K562 (cell line): ENCODE data around the gene TNNI2. TPM values are rescaled to one million over a fixed set of nuclear protein-coding genes. Genes with fewer than 3 reads are reported as not detected.

Experiments used
- ATAC-seq: fragments of 200-7000 bp; cut with Tn5 transposase; 3 replicates; pipeline ENCODE4 v1.9.1; 2020; ENCODE audit warnings: moderate library complexity
- BruUV-seq: library from RNA; stranded (reverse); fragments of 400-500 nt; replicated peaks from 2 replicates; lab custom pipeline; 2021; lab: Mats Ljungman, UMichigan
- CTCF ChIA-PET: fragments of 300-600 bp; formaldehyde crosslinking; extraction: SDS; loops from one replicate; lab custom pipeline; 2021; ENCODE audit warnings: low intra/inter-chr PET ratio; lab: Yijun Ruan, JAX
- POLR2A ChIA-PET: fragments of 300-600, 350-650 bp; sonication (Branson Sonifier 250); formaldehyde crosslinking; extraction: SDS; loops from one replicate; lab custom pipeline; 2021; ENCODE audit warnings: antibody characterized with exemption, inconsistent platforms; lab: Yijun Ruan, JAX
- DNase-seq, 4 experiments: peaks; one replicate each; pipeline versions ENCODE4 v3.0.0 to v3.0.0-alpha.2; 2011 to 2018; ENCODE audit warnings: low spot score in 3 of 4, mixed read lengths in 3 of 4; ENCODE audit errors: extremely low read depth in 1 of 4
- FAIRE-seq: peaks from 2 replicates; lab custom pipeline; 2011; peaks lifted over from hg19 to GRCh38; lab: Jason Lieb, UNC
- H2AFZ ChIP-seq: 2 replicates; pipeline ENCODE4 v1.6.0; 2011; ENCODE audit warnings: low read depth, low read length, control low read depth, inconsistent platforms
- H3K27ac ChIP-seq: fragments of 200-600 bp; 3 replicates; pipeline ENCODE4 v1.8.0; 2011; ENCODE audit warnings: low read depth, mild to moderate bottlenecking, control low read depth, inconsistent platforms, low read length, moderate library complexity, mixed read lengths; ENCODE audit errors: extremely low read depth
- H3K27me3 ChIP-seq, 2 experiments: fragments of 300-600 bp in 1 of 2; 2 replicates in 1 of 2; 3 replicates in 1 of 2; pipeline versions ENCODE4 v1.6.0 to v1.8.0; 2011; ENCODE audit warnings: inconsistent platforms in 2 of 2, low read length in 2 of 2, mild to moderate bottlenecking in 1 of 2, mixed read lengths in 1 of 2, moderate library complexity in 1 of 2; ENCODE audit not compliant: control insufficient read depth in 2 of 2, insufficient read depth in 2 of 2
- H3K36me3 ChIP-seq: fragments of 300-600 bp; 3 replicates; pipeline ENCODE4 v1.8.0; 2011; ENCODE audit warnings: mild to moderate bottlenecking, low read length, inconsistent platforms; ENCODE audit not compliant: control insufficient read depth, insufficient read depth
- H3K4me1 ChIP-seq, 2 experiments: fragments of 200-600 bp in 1 of 2; replicated peaks in 1 of 2; 2 replicates in 1 of 2; 3 replicates in 1 of 2; pipeline versions ENCODE4 v1.5.1 to v1.8.0; 2011; ENCODE audit warnings: inconsistent platforms in 2 of 2, low read length in 2 of 2, mild to moderate bottlenecking in 1 of 2, mixed read lengths in 1 of 2, moderate library complexity in 1 of 2; ENCODE audit not compliant: control insufficient read depth in 2 of 2, insufficient read depth in 2 of 2
- H3K4me2 ChIP-seq: 2 replicates; pipeline ENCODE4 v1.6.1; 2011; ENCODE audit warnings: low read length, control low read depth, inconsistent platforms, mixed read lengths; ENCODE audit not compliant: insufficient read depth
- H3K4me3 ChIP-seq: fragments of 200-600 bp; sonication (generic), shearing (Covaris generic); 2 replicates; pipeline ENCODE4 v1.5.1; 2016; ENCODE audit warnings: control low read depth, inconsistent platforms
- H3K79me2 ChIP-seq: fragments of 200-600 bp; 3 replicates; pipeline ENCODE4 v1.8.0; 2011; ENCODE audit warnings: low read length, inconsistent platforms; ENCODE audit not compliant: control insufficient read depth, insufficient read depth
- H3K9ac ChIP-seq, 2 experiments: 2 replicates each; pipeline versions ENCODE4 v1.6.0 to v1.6.1; 2011; ENCODE audit warnings: low read depth in 2 of 2, low read length in 2 of 2, control low read depth in 1 of 2, inconsistent platforms in 1 of 2, mild to moderate bottlenecking in 1 of 2, mixed read lengths in 1 of 2; ENCODE audit not compliant: insufficient read depth in 1 of 2
- H3K9me1 ChIP-seq: one replicate; pipeline ENCODE4 v1.6.0; 2011; ENCODE audit warnings: inconsistent platforms, mild to moderate bottlenecking, low read length, moderate library complexity; ENCODE audit not compliant: control insufficient read depth, insufficient read depth
- H3K9me3 ChIP-seq: replicated peaks from 2 replicates; pipeline ENCODE4 v1.5.1; 2011; ENCODE audit warnings: low read depth, low read length, inconsistent platforms; ENCODE audit not compliant: control insufficient read depth, insufficient read depth
- H4K20me1 ChIP-seq: replicated peaks from 2 replicates; pipeline ENCODE4 v1.6.1; 2011; ENCODE audit warnings: low read length, inconsistent platforms, mixed read lengths; ENCODE audit not compliant: control insufficient read depth, insufficient read depth
- ATF7 ChIP-seq: fragments of 450-650 bp; IDR thresholded peaks from 2 replicates; pipeline ENCODE4 v1.7.1; 2014; ENCODE audit warnings: mild to moderate bottlenecking, moderate library complexity
- CTCFL ChIP-seq: IDR thresholded peaks from 2 replicates; pipeline ENCODE4 v1.6.1; 2011; ENCODE audit warnings: borderline replicate concordance, low read depth, mild to moderate bottlenecking, moderate library complexity, low read length; ENCODE audit not compliant: insufficient read depth, poor library complexity, severe bottlenecking
- KDM1A ChIP-seq, 2 experiments: fragments of 450-650 bp; IDR thresholded peaks; 2 replicates each; pipeline ENCODE4 v1.6.1; 2016; ENCODE audit warnings: mild to moderate bottlenecking in 2 of 2
- KDM2B ChIP-seq: fragments of 250-450 bp; sonication (Bioruptor Pico); IDR thresholded peaks from 2 replicates; pipeline ENCODE4 v1.8.0; 2021; ENCODE audit warnings: mild to moderate bottlenecking, moderate library complexity
- MCM7 ChIP-seq, 2 experiments: fragments of 450-650 bp; IDR thresholded peaks; 2 replicates each; pipeline ENCODE4 v1.6.1; 2016 to 2018
- MIER1 ChIP-seq: fragments of 450-650 bp; IDR thresholded peaks from 2 replicates; pipeline ENCODE4 v1.6.1; 2016; ENCODE audit warnings: antibody characterized with exemption, mild to moderate bottlenecking, low read depth
- MYBL2 ChIP-seq, 2 experiments: fragments of 450-650 bp in 1 of 2; sonication (generic) in 1 of 2; formaldehyde crosslinking in 1 of 2; IDR thresholded peaks; 2 replicates each; pipeline versions ENCODE4 v1.6.1 to v1.8.1; 2017 to 2022; ENCODE audit warnings: borderline replicate concordance in 1 of 2, inconsistent platforms in 1 of 2, low read depth in 1 of 2, mild to moderate bottlenecking in 1 of 2, missing genetic modification reagents in 1 of 2, moderate library complexity in 1 of 2
- SMAD1 ChIP-seq: fragments of 150-350 bp; IDR thresholded peaks from 2 replicates; pipeline ENCODE4 v1.6.1; 2014; ENCODE audit warnings: low read length, low read depth; ENCODE audit not compliant: partially characterized antibody
- TSC22D4 ChIP-seq: fragments of 450-650 bp; IDR thresholded peaks from 2 replicates; pipeline ENCODE4 v1.6.1; 2016; ENCODE audit warnings: missing genetic modification characterization, missing biosample characterization, control low read depth
- USF1 ChIP-seq: sonication (generic); formaldehyde crosslinking; IDR thresholded peaks from 2 replicates; pipeline ENCODE4 v1.9.0; 2022; ENCODE audit warnings: mild to moderate bottlenecking, missing genetic modification reagents
- ZNF217 ChIP-seq: sonication (generic); formaldehyde crosslinking; IDR thresholded peaks from 2 replicates; pipeline ENCODE4 v1.8.0; 2022; ENCODE audit warnings: mild to moderate bottlenecking, missing genetic modification reagents
- ZNF311 ChIP-seq: fragments of 250-450 bp; sonication (Bioruptor Pico); IDR thresholded peaks from 2 replicates; pipeline ENCODE4 v1.4.0; 2020; ENCODE audit warnings: mild to moderate bottlenecking, moderate library complexity
- ZNF707 ChIP-seq: fragments of 250-450 bp; sonication (Bioruptor Pico); conservative IDR thresholded peaks from 2 replicates; pipeline ENCODE4 v1.8.0; 2022; ENCODE audit warnings: inconsistent platforms, mild to moderate bottlenecking, moderate library complexity
- WGBS: fragments of 100-300 bp; shearing (Covaris generic); methylation state at CpG from one replicate; pipeline ENCODE4 v1.1.6; 2016; ENCODE audit warnings: low coverage, mixed read lengths; ENCODE audit not compliant: insufficient coverage; ENCODE audit errors: missing lambda C conversion rate; 5-methylcytosine and 5-hydroxymethylcytosine counted together
- in situ Hi-C: fragments of 300-500 bp; cut with MboI; formaldehyde crosslinking; loops from 4 replicates; pipeline ENCODE4 v1.15.0; 2018; ENCODE audit warnings: inconsistent platforms, mixed read lengths
- intact Hi-C: fragments of 100-400 bp; cut with micrococcal nuclease; formaldehyde crosslinking; loops from 2 replicates; pipeline ENCODE4 v1.14.2; 2022
- polyA plus RNA-seq, 8 experiments: library from polyadenylated mRNA; depleted of rRNA in 4 of 8; stranded (reverse) in 5 of 8; unstranded in 3 of 8; fragments of >200 nt; fragmentation: Nextera tagmentation in 2 of 8; fragmentation: Illumina TruSeq in 1 of 8; extraction: Ambion mirVana in 2 of 8; extraction: Trizol in 1 of 8; gene quantifications; 2 replicates each; pipeline versions ENCODE4 v1.2.1 to v1.2.3, GENCODE V29; 2011 to 2014; ENCODE audit warnings: inconsistent platforms in 1 of 8, missing spikeins in 1 of 8
- total RNA-seq, 7 experiments: library from RNA; depleted of rRNA in 6 of 7; stranded (reverse); fragments of >200 nt in 6 of 7; fragmentation: Illumina TruSeq in 2 of 7; extraction: Trizol in 2 of 7; gene quantifications; 2 replicates each; pipeline versions ENCODE4 v1.2.1 to v1.2.3, GENCODE V29; 2011 to 2021; ENCODE audit warnings: low replicate concordance in 1 of 7

The TNNI2 gene
- total and polyA plus RNA-seq, 9 of the 15 experiments (the other 6 are each of a cell fraction or from before 2014, with no cell fraction given) = not detected

DNA sequence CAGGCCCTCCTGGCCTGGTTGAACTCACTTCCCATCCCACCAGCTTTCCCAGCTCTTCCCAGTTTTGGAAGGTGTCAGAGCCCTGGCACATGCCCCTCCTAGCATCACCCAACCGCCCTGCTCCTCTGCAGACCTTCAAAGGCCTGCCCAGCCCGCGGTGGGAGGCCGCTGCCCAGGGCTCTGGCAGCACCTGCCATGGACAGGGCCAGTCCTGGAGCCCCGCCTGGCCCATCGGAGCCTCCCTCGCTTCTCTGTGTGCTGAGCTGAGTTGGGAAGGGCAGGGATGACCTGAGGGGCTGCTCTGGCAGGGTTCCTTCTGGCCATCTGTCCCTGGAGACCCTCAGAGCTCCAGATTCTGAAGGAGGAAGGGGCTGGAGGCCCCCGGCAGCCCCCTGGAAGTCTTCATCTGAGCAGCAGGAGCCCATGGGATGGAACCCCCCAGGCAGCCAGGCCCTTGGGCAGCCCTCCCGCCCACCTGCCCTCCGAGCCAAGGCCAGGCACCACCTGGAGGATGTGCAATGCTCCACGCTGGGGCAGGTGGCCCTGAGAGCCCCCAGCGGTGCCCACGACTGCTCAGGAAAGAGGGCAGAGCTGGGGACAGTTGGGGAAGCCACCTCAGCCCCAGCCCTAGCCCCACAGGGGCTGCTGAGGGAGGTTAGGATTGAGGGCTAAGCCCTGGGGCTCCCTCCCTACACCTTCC lies 17.7 kb downstream of the TNNI2 start:
- H2AFZ ChIP-seq = no peak overlapping the region
- H3K27me3 ChIP-seq = peaks cover 20 to 70% of the 10 kb centered on the region in 2 experiments; a peak in 4 of 5 replicates
- H3K9me3 ChIP-seq = no peaks in the 10 kb centered on the region
- TF ChIP-seq KDM2B (no peak), SMAD1 (no peak), ATF7 (no peak), KDM1A (IDR thresholded peaks at IDR 0.05) (no peak), TSC22D4 (no peak)
- no peaks in the 10 kb centered on the region for H3K36me3 ChIP-seq
- no TSS peak for BruUV-seq
- H3K4me2 ChIP-seq = no peak overlapping the region
- H3K79me2 ChIP-seq = no peaks in the 10 kb centered on the region
- FAIRE-seq (no peak), DNase-seq (no peak), ATAC-seq (no peak)
- in situ Hi-C loops (loop anchor here (10.0 kb wide), 1 partner anchor 298 kb away; no protein-coding TSS in a partner anchor), intact Hi-C loops (no loop called here)
- WGBS = 0% methylated on average over 13 of the region's 13 CpGs
- no peak overlapping the region for H3K4me3 ChIP-seq
- no peaks in the 10 kb centered on the region for H3K9me1 ChIP-seq
- POLR2A ChIA-PET = no interaction called here
- peaks cover 0 to 15% of the 10 kb centered on the region in 2 experiments; a peak in 2 of 5 replicates for H3K4me1 ChIP-seq
- H3K9ac ChIP-seq = no peak overlapping the region
- CTCF ChIA-PET = interaction anchor here (0.5 kb wide), 1 partner anchor 250 kb away, joined by 3 read pairs; no protein-coding TSS in a partner anchor
- H4K20me1 ChIP-seq = peaks cover 3% of the 10 kb centered on the region
- H3K27ac ChIP-seq = no peak overlapping the region

- 0% methylated on average over 10 of the region's 11 CpGs for WGBS
- H3K27ac ChIP-seq = no peak overlapping the region
- ATAC-seq (no peak), DNase-seq (no peak), FAIRE-seq (no peak)
- no peak overlapping the region for H3K9ac ChIP-seq
- H3K9me1 ChIP-seq = no peaks in the 10 kb centered on the region
- in situ Hi-C loops (loop anchor here (10.0 kb wide), 1 partner anchor 298 kb away; no protein-coding TSS in a partner anchor), intact Hi-C loops (no loop called here)
- CTCF ChIA-PET = no interaction called here
- no peaks in the 10 kb centered on the region for H3K9me3 ChIP-seq
- H3K36me3 ChIP-seq = no peaks in the 10 kb centered on the region
- H3K4me3 ChIP-seq = no peak overlapping the region
- peaks cover 3% of the 10 kb centered on the region for H4K20me1 ChIP-seq
- no peak overlapping the region for H2AFZ ChIP-seq
- peaks cover 14 to 63% of the 10 kb centered on the region in 2 experiments; a peak in 4 of 5 replicates for H3K27me3 ChIP-seq
- H3K4me2 ChIP-seq = no peak overlapping the region
- BruUV-seq = no TSS peak
- H3K79me2 ChIP-seq = no peaks in the 10 kb centered on the region
- POLR2A ChIA-PET = no interaction called here
- H3K4me1 ChIP-seq = peaks cover 0 to 13% of the 10 kb centered on the region in 2 experiments; a peak in 2 of 5 replicates
- TF ChIP-seq CTCFL (no peak), ZNF707 (CRISPR knock-in tag) (no peak), MYBL2 (IDR thresholded peaks at IDR 0.05; ENCODE audit: low read depth) (no peak), MYBL2 (CRISPR knock-in tag; IDR thresholded peaks at IDR 0.05; ENCODE audit: borderline replicate concordance) (no peak), ZNF311 (CRISPR knock-in tag) (no peak), MCM7 (IDR thresholded peaks at IDR 0.05) (no peak), ZNF217 (CRISPR knock-in tag) (no peak), USF1 (CRISPR knock-in tag) (no peak), MIER1 (no peak)
Measured at GRCh38 chr11:1857064-1857463, 18.3 kb downstream of the TNNI2 start.
